HT1080 (cell line): ENCODE measurements around the gene FZD2. TPM values are rescaled to one million over a fixed set of nuclear protein-coding genes. Genes with fewer than 3 reads are reported as not detected.

Source experiments
- DNase-seq: peaks from one replicate; pipeline ENCODE4 v3.0.0-alpha.2; 2015; ENCODE audit warnings: low read depth
- total RNA-seq: library from RNA; depleted of rRNA; stranded (reverse); fragments of >200 nt; shearing (Covaris generic); gene quantifications from 2 replicates; pipeline ENCODE4 v1.2.3, GENCODE V29; 2014; rRNA removed

Gene FZD2
- total RNA-seq, 1 experiment from 2014 or later = 14.6 TPM

DNA sequence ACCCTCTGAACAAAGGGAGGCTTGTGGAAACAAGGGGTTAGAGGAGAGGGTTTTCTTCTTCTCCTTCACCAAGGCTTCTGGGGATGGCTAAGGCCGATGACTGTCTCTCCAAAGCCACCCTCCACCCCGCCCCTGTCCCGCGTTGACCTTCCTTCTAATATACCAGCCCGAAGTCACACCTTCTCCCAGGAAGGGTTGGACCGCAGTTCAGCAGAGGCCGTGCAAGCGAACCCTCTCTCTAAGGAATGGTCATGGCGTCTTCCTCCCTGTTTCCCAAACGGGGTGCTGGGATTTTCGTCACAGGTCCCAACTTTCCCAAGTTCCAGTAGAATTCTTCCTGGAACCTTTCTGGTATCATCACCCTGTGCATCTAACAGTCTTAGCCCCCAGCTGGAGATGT lies 49.4 kb downstream of the FZD2 start:
- no peak for DNase-seq

DNA sequence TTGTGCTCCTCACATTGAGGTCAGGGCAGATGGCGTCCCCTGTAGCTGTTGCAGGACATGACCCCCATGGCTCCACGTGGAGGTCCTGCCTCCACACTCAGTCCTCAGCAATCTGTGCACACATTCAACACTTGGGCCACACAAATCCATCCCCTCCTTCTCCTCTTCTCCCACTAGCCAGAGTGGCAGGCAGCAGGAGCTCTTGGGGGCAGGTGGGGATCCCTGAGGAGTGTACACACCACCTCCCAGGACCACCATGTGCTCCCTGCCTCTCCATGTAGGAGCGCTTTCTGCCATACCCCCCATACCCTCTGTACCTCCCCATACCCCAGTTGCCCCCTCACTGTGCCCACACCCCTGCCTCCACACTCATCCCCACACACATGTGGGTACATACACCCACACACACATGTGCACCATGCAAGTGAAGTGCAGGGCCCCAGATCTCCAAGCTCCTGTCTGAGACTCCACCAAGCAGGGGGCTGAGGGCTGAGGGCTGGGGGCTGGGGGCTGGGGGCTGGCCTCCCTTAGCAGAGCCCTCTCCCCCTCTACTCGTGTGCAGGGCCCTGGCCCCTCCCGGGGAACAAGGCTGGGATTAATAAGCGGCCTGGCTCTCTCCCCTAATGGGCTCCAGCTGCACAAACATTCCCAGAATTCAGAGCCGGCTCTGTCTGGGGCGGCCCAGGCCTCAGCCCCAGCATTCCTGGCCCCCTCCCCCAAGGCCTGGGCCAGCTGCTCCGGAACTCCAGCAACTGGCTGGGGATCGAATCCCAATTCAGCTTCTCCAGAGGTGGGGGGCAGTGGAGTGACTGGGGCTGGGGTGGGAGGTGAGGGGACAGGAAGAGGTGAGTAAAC lies 50.8 kb downstream of the FZD2 start:
- no peak for DNase-seq

DNA sequence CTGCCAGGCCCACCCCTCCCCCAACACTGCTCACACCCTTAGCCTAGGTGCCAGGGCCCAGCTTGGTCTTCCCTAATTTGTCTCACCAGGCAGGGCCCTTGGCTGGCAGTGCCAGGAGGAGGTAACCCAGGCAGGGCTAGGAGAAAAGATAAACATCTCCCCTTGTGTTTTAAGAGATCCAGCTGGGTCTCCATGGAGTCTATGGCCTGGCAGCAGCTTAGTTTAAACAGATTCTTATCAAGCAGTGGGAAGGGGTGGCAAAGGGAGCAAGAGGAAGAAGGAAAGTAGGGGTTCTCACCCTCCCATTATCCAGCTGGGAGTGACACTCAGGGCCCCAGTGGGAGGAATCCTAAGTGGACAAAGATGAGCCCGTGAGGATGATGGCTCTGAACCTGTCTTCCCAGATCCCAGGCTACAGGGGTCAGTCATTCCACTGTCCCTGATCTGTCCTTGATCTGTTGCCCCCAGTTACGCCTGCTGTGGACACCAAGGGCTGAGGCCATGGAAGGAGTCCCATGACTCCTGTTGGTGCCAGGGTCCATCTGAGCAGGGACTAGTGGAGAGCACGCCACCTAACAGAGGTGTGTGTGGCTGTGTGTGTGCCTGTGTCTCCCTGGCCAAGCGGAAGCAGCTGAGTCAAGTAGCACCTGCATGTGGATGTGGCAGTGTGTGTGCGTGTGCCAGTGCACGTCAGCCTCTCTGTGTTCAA lies 51.6 kb downstream of the FZD2 start:
- DNase-seq = no peak

GRCh38 chr17:44610331-44610730 lies 53.0 kb downstream of the FZD2 start:
- no peak for DNase-seq

Other genes with a start within 250 kb of the FZD2 start
- 0.31 and 1.9 TPM in 2 replicates for gene RUNDC3A, start 248.9 kb upstream of the FZD2 start, total RNA-seq
- 154 and 185 TPM in 2 replicates for gene SLC25A39, start 232.7 kb upstream of the FZD2 start, total RNA-seq
- 139 and 191 TPM in 2 replicates for gene GRN, start 212.2 kb upstream of the FZD2 start, total RNA-seq
- gene FAM171A2, start 193.6 kb upstream of the FZD2 start, total RNA-seq = 11.4 and 11.7 TPM in 2 replicates
- gene ITGA2B, start 167.8 kb upstream of the FZD2 start, total RNA-seq = not detected in 2 replicates
- 9.6 and 13.2 TPM in 2 replicates for gene GPATCH8, start 54.1 kb upstream of the FZD2 start, total RNA-seq
- 0.02 and 0.03 TPM in 2 replicates for gene MEIOC, start 99.0 kb downstream of the FZD2 start, total RNA-seq
- gene CCDC43, start 132.3 kb downstream of the FZD2 start, total RNA-seq = 40.9 and 41.3 TPM in 2 replicates
- gene DBF4B, start 151.2 kb downstream of the FZD2 start, total RNA-seq = 11.4 and 11.6 TPM in 2 replicates
- 2.8 and 3.4 TPM in 2 replicates for gene ADAM11, start 201.5 kb downstream of the FZD2 start, total RNA-seq